ENCODE data around the gene JARID2. TPM values are rescaled to one million over a fixed set of nuclear protein-coding genes. Genes with fewer than 3 reads are reported as not detected.

JARID2 gene
- total RNA-seq, 2 donors from 2014 or later: 9.1 to 10.7 TPM

DNA sequence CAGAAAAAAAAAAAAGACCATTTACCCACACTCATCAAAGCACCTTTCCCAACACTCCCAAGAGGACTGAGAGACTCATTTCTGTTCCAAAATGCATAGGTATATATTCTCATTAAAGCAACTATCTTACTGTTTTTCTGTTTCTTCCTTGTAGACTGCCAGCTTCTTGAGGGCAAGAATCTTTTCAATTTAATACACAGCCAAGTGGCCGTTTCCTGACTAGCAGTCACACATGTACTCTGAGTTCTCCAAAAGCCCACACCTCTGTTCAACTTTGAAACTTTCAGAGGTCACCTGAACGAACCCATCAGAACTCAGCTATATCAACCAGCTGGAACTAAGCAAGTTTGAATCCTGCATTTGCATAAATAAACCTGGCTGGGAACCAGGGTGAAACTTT, 324.3 kb downstream of the JARID2 start:
- H3K9ac ChIP-seq (ENCODE audit: low read depth in 2 of 2, low read length in 2 of 2): no peak overlapping the region
- intact Hi-C loops (cut with DNase I): no loop called here
- no peak for DNase-seq
- no peak overlapping the region for H3K27ac ChIP-seq
- H3K9me3 ChIP-seq: no peaks in the 10 kb centered on the region
- TF ChIP-seq CTCF (IDR thresholded peaks at IDR 0.05): no peak
- H3K4me1 ChIP-seq: no peaks in the 10 kb centered on the region
- no peaks in the 10 kb centered on the region for H3K27me3 ChIP-seq
- H3K36me3 ChIP-seq: no peaks in the 10 kb centered on the region
- H3K4me3 ChIP-seq: no peak overlapping the region

Measured in colonic mucosa (tissue), 4 donors.